NCI-H1092 (cell line): ENCODE measurements around the gene FITM1.

Source experiments
- DNase-seq: peaks from one replicate; lab custom pipeline; 2025; lab: John Stamatoyannopoulos, UW

Gene FITM1

DNA sequence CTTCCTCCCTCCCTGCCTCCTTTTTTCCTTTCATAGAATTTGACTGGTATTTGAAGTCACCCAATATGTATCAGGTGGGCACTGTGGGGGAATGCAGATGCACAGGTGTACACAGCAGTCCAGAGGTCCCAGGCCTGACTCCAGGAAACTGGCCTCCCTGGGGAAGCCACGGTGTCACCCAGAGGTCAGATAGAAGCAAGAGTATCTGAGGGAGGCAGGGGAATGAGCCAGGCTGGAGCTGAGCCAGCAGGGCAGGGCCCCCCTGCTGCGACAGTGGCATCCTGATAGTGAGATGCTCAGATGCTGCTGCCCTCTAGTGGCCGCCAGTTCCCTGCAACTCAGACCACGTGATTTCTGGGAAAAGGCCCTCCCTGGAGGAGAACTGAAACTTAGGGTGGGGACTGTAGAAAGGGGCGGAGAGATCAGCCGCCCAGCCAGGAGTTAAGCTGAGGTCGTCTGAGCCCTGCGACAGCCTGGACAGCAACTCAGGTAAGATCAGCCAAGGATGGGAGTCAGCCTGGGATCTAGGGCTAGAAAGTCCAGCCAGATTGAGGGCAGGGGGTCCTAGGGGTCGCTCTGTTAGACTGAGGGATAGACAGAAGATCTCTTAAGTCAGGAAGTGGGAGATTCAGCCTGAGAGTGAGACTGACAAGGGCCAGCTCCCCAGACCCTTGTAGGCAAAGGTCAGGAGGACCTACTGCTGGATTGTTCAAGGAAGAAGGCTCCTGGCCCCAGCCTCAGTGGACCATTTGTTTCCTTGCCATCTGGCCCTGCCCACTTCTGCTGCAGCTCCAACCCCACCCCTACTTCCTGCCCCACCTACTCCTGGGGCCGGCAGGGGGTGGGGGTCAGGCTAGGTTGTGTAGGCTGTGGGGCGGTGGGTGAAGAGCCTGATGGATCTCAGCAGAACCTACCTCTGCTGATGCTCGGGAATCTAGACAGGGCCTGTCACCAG lies 30.7 kb downstream of the FITM1 start, which contains the start of gene IRF9:
Gene IRF9, plus strand, starts transcription at position 416 of the 955 bp plus-strand sequence. CDS start 880 bp downstream, outside the sequence.
- DNase-seq, result peak; percentile 84

DNA sequence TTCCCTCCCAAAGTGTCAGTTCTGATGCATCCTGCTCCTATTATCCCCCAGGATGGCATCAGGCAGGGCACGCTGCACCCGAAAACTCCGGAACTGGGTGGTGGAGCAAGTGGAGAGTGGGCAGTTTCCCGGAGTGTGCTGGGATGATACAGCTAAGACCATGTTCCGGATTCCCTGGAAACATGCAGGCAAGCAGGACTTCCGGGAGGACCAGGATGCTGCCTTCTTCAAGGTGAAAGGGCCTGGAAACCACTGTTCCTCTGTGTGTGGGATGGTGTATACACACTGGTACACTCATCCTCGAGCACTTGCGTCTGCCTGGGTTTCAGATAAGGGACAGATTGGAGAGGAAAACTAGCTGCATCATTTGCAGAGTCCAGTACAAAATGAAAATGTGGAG lies 31.6 kb downstream of the FITM1 start:
- DNase-seq, result no peak

DNA sequence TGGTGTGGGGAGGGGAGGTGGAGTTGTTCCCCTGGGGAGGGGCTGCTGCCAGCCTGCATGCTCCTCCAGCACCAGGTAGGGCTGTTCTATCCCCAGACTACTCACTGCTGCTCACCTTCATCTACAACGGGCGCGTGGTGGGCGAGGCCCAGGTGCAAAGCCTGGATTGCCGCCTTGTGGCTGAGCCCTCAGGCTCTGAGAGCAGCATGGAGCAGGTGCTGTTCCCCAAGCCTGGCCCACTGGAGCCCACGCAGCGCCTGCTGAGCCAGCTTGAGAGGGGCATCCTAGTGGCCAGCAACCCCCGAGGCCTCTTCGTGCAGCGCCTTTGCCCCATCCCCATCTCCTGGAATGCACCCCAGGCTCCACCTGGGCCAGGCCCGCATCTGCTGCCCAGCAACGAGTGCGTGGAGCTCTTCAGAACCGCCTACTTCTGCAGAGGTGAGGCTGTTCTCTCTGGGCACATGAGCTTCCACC lies 34.1 kb downstream of the FITM1 start:
- DNase-seq, result no peak

DNA sequence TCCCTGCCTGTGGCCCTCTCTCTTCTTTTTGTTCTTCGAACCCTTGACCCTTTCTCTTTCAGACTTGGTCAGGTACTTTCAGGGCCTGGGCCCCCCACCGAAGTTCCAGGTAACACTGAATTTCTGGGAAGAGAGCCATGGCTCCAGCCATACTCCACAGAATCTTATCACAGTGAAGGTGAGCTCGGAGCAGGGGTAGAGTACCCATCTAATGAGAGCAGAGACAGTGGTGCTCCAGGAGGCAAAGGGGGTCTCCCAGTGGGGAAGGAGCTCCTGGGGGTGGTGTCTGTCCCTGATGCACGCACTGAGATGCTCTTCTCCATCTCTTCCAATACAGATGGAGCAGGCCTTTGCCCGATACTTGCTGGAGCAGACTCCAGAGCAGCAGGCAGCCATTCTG lies 35.3 kb downstream of the FITM1 start:
- no peak for DNase-seq

DNA sequence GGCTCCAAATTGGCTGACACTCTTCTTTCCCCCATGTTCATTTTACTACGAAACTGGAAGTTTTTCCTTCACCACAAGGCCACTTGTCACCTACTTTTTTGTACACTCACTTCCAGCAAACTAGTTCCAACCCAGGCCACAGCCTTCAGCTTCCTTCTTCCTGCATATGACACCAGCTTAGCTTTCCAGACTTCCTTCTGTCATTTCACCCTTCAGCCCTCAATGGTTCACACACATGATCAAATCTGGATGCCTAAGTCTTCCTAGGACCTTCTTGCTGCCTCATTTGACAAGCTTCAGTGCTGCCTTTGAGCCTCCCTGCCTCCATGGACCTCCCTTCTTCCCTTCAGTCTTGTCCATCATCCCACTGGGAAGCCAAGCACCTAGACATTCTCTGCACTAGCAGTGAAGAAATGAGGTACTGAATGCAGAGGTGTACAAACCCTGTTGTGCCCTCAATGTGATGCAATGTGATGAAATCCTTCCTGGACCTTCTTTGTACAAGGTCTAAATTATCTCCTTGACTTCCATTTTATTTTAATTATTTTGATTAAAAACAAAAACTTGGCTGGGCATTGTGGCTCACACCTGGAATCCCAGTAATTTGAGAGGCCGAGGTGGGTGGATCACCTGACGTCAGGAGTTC lies 37.1 kb downstream of the FITM1 start:
- DNase-seq, result no peak

DNA sequence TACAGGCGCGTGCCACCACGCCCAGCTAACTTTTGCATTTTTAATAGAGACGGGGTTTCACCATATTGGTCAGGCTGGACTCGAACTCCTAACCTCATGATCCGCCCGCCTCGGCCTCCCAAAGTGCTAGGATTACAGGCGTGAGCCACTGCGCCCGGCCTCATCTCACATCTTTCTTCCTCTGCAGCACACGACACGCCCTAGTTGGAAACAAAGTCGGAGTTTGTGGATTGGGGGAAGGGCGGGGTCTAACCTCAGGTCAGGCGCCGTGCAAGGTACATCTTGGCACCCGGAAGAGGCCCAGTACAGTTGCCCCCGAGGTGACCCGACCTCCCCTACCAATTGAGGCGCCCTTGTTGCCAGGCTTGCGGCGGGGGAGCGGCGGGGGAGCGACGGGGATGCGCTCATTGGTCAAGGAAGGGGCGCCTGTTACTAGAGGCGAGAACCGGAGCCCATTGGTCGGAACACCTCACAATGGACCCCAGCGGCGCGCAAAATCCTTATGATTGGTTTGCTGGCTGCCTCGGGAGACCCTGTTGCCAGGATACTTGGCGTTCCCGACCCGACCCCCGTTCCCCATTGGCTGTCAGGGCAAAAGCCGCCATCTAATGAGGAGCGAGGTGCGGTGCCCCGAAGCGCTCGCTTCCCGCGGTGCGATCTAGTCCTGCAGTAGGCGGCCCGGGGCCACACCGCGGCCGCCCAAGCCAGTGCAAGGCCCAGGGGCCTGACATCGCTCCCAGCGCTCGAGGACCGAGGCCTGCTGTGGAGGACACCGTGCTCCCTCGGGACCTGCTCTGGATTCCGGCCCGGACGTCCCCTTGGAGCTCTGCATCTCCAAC lies 41.2 kb downstream of the FITM1 start, which contains the start of gene REC8:
Gene REC8, plus strand, starts transcription at position 659 of the 839 bp plus-strand sequence. CDS start 473 bp downstream, outside the sequence.
- peak; percentile 95 for DNase-seq

DNA sequence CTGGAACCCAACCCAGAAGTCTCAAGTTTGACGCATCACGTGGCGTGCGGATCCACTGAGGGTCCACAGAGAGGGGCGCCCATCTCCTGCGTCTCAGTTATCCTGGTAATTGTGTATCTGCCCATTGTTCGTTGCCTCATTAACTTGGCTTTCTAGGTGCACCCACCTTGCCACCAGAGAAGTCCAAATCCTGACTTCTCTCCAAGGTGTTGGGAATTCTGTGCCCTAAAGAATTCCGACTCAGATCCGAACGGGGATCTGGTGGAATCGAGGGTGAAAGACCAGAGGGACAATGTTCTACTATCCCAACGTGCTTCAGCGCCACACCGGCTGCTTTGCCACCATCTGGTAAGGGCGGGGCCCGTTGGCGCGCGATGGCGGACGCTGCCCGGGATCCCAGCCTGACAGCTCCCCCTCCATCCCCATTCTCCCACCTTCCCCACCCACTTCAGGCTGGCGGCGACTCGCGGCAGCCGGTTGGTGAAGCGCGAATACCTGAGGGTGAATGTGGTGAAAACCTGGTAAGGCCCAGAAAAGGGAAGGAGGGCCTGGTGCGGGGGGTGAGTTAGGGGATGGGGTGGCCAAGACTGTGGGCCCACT lies 41.9 kb downstream of the FITM1 start:
- DNase-seq, result no peak

DNA sequence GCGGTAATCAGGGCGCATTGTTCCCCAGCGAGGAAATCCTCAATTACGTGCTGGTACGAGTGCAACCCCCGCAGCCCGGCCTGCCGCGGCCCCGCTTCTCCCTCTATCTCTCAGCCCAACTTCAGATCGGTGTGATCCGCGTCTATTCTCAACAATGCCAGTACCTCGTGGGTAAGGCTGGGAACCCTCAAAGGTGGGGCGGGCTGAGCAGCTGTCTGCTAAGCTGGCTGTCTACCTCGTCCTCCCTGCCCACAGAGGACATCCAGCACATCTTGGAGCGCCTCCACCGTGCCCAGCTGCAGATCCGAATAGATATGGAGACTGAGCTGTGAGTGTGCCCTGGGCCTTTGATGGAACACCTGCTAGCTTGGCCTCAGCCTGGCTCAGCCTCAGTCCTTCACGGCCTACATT lies 42.4 kb downstream of the FITM1 start:
- no peak for DNase-seq

DNA sequence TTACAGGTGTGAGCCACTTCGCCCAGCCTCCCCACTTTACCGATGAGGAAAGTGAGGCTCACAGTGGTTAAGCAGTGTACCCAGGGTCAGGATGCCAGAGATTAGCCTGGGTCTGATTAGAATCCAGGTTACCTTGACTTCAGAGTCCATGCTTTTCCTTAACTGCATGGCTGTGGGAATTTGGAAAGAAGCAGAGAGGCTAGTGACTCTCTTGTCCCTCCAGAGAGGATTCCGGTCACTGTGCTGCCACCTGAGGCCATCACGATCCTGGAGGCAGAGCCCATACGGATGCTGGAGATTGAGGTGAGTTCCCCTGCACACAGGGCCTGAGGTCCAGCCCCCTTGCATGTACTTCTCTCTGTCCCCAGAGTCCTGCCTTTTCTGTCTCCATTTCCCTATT lies 46.1 kb downstream of the FITM1 start:
- no peak for DNase-seq

DNA sequence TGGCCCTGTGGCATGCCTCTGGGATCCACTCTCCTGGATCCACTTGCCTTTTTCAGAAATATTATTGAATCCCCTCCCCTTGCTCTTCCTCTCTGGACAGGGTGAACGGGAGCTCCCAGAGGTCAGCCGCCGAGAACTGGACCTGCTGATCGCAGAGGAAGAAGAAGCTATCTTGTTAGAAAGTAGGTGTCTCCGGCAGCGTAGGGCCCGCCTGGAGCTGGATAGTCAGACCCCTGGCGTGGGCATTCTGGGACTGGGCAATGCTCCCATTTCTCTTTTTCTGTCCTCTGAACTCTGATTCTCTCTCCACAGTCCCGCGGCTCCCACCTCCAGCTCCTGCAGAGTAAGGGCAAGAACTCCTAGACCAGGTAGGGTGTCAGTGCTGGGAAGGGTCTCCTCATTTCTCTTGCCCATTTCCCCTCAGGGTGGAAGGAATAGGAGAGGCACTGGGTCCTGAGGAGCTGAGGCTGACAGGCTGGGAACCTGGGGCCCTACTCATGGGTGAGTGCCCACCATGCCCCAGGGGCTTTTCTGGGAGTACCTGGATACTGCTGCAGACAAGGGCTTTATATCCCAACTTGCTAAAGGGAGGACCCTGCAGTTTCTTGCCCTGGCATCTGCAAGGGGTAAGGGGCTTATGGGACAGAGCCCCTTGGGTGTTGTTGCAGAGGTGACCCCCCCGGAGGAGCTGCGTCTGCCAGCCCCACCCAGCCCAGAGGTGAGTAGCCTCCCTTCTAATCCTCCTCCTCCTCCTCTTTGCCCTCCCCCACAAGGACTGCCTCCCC lies 46.8 kb downstream of the FITM1 start:
- DNase-seq, result no peak

DNA sequence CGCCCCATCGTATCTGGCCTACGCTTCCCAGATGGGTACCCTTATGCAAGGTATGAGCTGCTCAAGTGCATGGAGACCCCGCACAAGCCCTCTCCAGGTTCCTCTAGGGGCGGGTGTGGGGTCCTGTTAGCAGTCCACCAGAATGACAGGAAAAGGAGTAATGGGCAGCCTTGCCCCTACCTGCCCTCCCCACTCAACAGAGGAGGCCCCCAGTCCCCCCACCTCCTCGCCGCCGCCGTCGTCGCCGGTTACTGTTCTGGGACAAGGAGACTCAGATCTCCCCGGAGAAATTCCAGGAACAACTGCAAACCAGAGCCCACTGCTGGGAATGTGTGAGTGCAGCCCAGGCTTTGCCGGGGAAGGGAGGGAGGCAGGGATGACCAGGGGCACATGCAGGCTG lies 47.4 kb downstream of the FITM1 start:
- DNase-seq, result no peak

DNA sequence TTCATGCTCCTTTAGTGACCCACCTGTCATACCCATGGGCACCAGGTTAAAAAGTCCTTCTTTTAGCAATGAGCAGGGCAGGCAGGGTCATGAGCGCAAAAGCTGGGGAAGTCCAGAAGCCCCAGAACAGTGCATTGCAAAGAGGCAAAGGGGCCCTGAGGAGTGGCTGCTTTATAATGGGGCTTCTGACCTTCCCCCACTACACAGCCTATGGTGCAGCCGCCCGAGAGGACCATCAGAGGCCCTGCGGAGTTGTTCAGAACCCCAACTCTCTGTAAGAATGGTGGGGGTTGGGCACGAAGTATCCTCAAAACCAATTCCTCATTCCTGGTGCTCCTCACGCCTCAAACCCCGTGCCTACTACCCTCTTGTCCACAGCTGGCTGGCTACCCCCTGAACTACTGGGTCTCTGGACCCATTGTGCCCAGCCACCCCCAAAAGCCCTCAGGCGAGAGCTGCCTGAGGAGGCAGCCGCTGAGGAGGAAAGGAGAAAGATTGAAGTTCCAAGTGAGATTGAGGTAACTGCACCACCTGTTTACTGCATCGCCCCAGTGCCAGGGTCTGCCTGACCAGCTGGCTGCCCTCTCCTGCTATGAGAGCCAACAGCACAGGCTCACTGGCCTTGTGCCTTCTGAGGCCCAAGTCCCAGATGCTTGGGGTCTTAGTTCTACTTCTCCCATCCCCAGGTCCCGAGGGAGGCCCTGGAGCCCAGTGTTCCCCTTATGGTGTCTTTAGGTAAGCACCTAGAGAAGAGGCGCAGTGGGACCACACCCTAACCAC lies 48.1 kb downstream of the FITM1 start:
- no peak for DNase-seq

DNA sequence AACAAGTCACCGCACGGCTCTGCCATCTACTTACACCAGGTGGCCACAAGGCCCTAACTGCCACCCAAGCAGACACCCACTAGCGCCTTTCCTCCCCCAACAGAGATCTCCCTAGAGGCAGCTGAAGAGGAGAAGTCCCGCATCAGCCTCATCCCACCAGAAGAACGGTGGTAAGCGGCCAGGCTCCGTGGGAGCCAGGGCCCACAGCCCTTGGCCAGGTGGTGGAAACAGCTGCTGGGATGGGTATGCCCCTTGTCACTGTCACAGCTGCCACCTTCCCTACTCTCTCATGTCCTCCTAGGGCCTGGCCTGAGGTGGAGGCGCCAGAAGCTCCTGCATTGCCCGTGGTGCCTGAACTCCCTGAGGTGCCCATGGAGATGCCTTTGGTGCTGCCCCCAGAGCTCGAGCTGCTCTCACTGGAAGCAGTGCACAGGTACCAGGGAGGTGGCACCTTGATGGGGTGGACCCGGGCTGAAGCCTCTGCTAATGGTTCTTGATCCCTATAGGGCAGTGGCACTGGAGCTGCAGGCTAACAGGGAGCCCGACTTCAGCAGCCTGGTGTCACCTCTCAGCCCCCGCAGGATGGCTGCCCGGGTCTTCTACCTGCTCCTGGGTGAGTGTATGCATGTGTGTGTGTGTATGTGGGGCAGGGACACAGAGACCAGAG lies 49.0 kb downstream of the FITM1 start:
- DNase-seq, result no peak

DNA sequence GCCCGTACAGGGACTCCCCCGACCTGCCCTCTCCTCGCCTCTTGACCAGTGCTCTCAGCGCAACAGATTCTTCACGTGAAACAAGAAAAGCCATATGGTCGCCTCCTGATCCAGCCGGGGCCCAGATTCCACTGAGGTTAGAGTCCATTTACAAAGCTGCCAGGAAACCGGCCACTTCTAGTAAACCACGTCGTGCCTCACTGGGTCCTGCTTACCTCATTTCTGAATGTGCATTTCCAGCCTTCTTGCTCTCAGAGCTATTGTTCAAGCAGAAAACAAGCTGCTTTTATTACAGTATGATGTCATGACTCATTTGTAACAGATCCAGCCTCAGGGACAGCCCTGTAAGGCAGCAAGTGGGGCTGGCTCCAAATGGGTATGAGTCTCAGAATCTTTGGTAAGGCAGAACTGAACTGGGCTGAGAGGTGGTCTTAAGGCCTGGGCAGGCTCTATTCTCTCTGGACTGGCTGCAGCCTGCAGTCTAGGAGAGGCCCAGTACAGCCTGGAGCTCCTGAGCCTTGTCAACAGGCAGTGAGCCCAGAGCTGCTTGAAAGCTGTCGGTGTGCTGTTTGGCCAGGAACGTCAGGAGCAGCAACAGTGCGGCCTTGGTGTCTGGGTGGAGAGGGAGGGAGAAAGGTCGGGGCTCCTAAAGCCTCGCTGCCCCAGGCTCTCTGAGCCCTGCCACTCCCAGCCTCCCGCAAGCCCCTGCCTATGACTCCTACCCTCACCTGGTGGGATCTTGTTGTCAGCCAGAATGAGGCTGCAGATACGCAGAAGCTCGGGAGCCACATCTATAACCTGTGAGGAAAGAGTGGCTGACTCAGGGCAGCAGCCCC lies 49.7 kb downstream of the FITM1 start:
- DNase-seq, result no peak

DNA sequence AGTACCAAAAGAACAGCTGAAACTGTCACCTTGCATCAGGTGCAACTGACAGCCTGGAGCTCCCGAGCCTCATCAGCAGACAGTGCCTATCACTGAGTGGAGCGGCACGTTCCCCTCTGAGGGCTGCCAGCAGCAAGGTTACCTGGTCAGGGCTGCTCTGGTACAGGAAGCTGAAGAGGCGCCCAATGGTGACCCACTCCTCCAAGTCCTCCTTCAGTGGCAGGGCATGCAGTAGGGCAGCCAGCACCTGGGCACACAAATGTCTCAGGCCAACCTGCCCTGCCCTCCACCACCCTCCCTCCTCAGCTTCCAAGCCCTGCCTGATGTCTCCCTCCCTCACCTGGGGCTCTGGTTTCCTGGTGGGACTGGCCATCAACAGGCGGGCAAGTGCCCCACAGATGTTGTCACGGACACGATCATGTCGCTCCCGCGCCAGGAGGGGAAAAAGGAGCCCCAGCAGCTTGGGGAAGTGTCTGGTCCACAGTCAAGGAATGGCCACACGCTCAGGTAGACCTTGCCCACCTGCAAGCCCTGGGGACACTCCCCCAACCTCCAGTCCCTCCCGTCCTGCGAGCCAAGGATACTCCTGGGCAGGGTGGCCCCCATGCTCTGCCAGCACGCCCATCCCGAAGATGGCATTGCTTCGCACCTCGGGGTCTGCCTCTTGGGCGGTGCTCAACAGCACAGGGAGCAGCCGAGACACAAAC lies 51.1 kb downstream of the FITM1 start:
- DNase-seq, result no peak
